NCI-H748 treated with DMSO at 0.1 percent for 48 hours (cell line): ENCODE results near the gene FABP1.

Experiments
- DNase-seq: peaks from one replicate; lab custom pipeline; 2025; lab: John Stamatoyannopoulos, UW

Gene FABP1

GRCh38 chr2:88078643-88079172 lies 49.2 kb downstream of the FABP1 start:
- DNase-seq = no peak

DNA sequence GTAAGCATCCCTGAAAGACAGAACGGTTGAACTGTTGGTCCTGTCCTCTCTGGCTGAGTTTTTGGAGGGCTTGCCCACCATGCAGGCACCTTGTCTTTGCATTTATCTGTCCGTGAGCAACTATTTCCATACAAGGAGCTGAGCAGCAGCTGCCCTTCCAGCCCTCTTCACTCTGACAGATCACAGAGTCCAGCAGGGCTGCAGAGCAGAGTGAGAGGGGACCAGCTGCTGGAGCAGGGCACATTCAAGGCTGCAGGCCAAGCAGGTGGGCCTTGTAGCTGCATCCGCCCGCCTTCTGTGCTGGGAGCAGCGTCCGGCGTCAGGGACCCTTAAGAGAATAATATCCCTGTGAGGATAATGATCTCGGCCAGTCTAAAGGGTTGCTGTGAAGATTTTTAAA lies 50.8 kb downstream of the FABP1 start:
- no peak for DNase-seq

GRCh38 chr2:88074854-88075292 lies 53.0 kb downstream of the FABP1 start:
- no peak for DNase-seq

- DNase-seq = no peak
Measured at GRCh38 chr2:88074150-88074549, 53.7 kb downstream of the FABP1 start.
